Mesenteric fat pad (tissue), 1 donor: ENCODE results near the gene RPTOR. TPM values are rescaled to one million over a fixed set of nuclear protein-coding genes. Genes with fewer than 3 reads are reported as not detected.
"Not testable (repeated sequence)": the region's sequence is repeated elsewhere in the genome, so short reads cannot be mapped to it uniquely, and the experiment has no call there.

Source experiments
- DNase-seq: peaks from one replicate; pipeline ENCODE4 v3.0.0-alpha.2; 2020; ENCODE audit warnings: low spot score
- total RNA-seq: library from RNA; stranded (reverse); fragmentation: NEBNext Ultra II Directional; extraction: Animal tissue kit (Norgen Biotek cat#: 25700); gene quantifications from one replicate; pipeline ENCODE4 v1.2.1, GENCODE V29; 2021
- donor health status: DM: yes; HTN: yes; CAD: no.

Gene RPTOR
- total RNA-seq, 1 donor from 2014 or later = 31.6 TPM

GRCh38 chr17:80539022-80539641 lies 5.5 kb upstream of the RPTOR start:
- no peak for DNase-seq

GRCh38 chr17:80545499-80545826 lies 825 bp downstream of the RPTOR start:
- DNase-seq = no peak

- no peak for DNase-seq
Measured at GRCh38 chr17:80546267-80546666, 1.6 kb downstream of the RPTOR start.

GRCh38 chr17:80552523-80552922 lies 7.9 kb downstream of the RPTOR start:
- DNase-seq = no peak

GRCh38 chr17:80555266-80555665 lies 10.6 kb downstream of the RPTOR start:
- DNase-seq = no peak

- DNase-seq = no peak
Measured at GRCh38 chr17:80558046-80558445, 13.4 kb downstream of the RPTOR start.

GRCh38 chr17:80559825-80560251 lies 15.2 kb downstream of the RPTOR start:
- no peak for DNase-seq

- DNase-seq = no peak
Measured at GRCh38 chr17:80561541-80562114, 17.0 kb downstream of the RPTOR start.

GRCh38 chr17:80564545-80564944 lies 19.9 kb downstream of the RPTOR start:
- no peak for DNase-seq

- no peak for DNase-seq
Measured at GRCh38 chr17:80565343-80566053, 20.9 kb downstream of the RPTOR start.

GRCh38 chr17:80566054-80566400 lies 21.4 kb downstream of the RPTOR start:
- no peak for DNase-seq

- no peak for DNase-seq
Measured at GRCh38 chr17:80568246-80568645, 23.6 kb downstream of the RPTOR start.

- peak; percentile 22 for DNase-seq
Measured at GRCh38 chr17:80569924-80570323, 25.3 kb downstream of the RPTOR start.

- DNase-seq = peak; percentile 35
Measured at GRCh38 chr17:80573701-80574100, 29.1 kb downstream of the RPTOR start.

- no peak for DNase-seq
Measured at GRCh38 chr17:80574496-80574895, 29.9 kb downstream of the RPTOR start.

GRCh38 chr17:80575057-80575875 lies 30.6 kb downstream of the RPTOR start:
- peak; percentile 93 for DNase-seq

- no peak for DNase-seq
Measured at GRCh38 chr17:80577876-80578570, 33.4 kb downstream of the RPTOR start.

GRCh38 chr17:80578668-80579388 lies 34.2 kb downstream of the RPTOR start:
- DNase-seq = not testable (repeated sequence)

GRCh38 chr17:80582165-80582564 lies 37.5 kb downstream of the RPTOR start:
- DNase-seq = no peak

GRCh38 chr17:80584176-80584905 lies 39.7 kb downstream of the RPTOR start:
- no peak for DNase-seq
